Tibial artery (tissue), 4 donors: ENCODE measurements around the gene FANCE.
A peak's percentile ranks its signal among the peaks of the same experiment; 100 is the strongest.

Experiments used
- DNase-seq, 2 donors: peaks; one replicate each; pipeline ENCODE4 v3.0.0-alpha.2; 2019
- H3K27ac ChIP-seq, 2 donors: fragments of 200-600 bp; sonication (generic) in 1 of 2; 1 replicate in 1 of 2; 2 replicates in 1 of 2; pipeline ENCODE4 v1.5.1; 2018 to 2019; ENCODE audit warnings: mild to moderate bottlenecking in 1 of 2
- H3K27me3 ChIP-seq, 2 donors: fragments of 200-600 bp; sonication (generic) in 1 of 2; one replicate each; pipeline versions ENCODE4 v1.5.1 to v1.6.0; 2016 to 2019
- H3K36me3 ChIP-seq, 3 donors: fragments of 200-600 bp; sonication (generic) in 2 of 3; one replicate each; pipeline ENCODE4 v1.5.1; 2016 to 2019; ENCODE audit warnings: mild to moderate bottlenecking in 2 of 3
- H3K4me1 ChIP-seq, 4 donors: fragments of 200-600 bp; sonication (generic) in 2 of 4; 1 replicate in 3 of 4; 2 replicates in 1 of 4; pipeline ENCODE4 v1.5.1; 2016 to 2019
- H3K4me3 ChIP-seq, 2 donors: fragments of 200-600 bp; sonication (generic) in 1 of 2; 1 replicate in 1 of 2; 2 replicates in 1 of 2; pipeline ENCODE4 v1.5.1; 2018 to 2019; ENCODE audit warnings: mild to moderate bottlenecking in 2 of 2
- H3K9me3 ChIP-seq, 3 donors: fragments of 200-600 bp; sonication (generic) in 1 of 3; one replicate each; pipeline ENCODE4 v1.5.1; 2016 to 2019
- intact Hi-C: fragments of 100-400 bp; cut with DNase I; formaldehyde crosslinking; loops from one replicate; pipeline ENCODE4 v1.15.0; 2023; ENCODE audit warnings: low total_unique reads
- TF ChIP-seq, protein P1 (sequence below), 2 experiments: fragments of 200-600 bp in 1 of 2; fragments of 450-650 bp in 1 of 2; IDR thresholded peaks; one replicate each; pipeline ENCODE4 v1.5.1; 2017 to 2019; ENCODE audit warnings: antibody characterized with exemption in 2 of 2, mild to moderate bottlenecking in 1 of 2, moderate library complexity in 1 of 2

The FANCE gene

DNA sequence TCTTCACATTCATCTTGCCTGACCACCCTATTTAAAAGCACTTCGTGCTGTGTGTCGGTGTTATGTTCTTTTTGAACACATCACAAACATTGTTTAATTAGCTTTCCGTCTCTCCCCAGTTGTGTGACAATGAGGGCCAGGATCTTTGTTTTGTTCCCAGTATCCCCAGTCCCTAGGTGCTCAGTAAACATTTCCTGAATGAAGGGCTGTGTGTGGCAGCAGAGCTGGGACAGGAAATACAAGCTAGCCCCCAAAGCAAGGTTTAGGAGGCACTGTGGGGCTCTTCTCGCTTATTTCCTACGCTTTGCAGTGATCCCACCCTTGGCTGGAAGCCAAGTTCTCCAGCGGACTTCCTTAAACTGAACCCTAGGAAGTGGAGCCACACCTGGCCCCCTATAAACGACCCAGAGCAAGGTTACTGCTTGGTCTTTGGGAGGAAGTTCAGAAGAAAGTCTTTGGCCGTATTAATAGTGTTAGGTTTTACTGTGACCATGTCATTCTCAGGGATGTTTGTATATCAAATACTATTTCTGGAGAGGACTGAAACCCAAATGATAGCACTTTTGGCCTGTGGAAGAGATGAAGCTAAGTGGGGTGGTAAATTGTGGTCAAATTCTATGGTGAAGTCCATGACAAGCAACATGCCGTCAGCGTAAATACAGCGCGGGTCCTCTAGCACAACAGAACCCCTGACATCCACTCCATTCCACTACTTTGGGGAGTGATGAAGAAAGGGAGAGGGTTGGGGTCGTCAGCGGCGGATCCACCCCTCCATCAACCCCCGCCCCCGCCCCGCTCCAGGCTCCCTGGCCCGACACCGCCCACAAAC is 570 bp upstream of the FANCE start:
- H3K4me1 ChIP-seq = peaks cover 4 to 41% (median 26%) of the 10 kb centered on the region in 4 donors
- TF ChIP-seq, protein P1, sequence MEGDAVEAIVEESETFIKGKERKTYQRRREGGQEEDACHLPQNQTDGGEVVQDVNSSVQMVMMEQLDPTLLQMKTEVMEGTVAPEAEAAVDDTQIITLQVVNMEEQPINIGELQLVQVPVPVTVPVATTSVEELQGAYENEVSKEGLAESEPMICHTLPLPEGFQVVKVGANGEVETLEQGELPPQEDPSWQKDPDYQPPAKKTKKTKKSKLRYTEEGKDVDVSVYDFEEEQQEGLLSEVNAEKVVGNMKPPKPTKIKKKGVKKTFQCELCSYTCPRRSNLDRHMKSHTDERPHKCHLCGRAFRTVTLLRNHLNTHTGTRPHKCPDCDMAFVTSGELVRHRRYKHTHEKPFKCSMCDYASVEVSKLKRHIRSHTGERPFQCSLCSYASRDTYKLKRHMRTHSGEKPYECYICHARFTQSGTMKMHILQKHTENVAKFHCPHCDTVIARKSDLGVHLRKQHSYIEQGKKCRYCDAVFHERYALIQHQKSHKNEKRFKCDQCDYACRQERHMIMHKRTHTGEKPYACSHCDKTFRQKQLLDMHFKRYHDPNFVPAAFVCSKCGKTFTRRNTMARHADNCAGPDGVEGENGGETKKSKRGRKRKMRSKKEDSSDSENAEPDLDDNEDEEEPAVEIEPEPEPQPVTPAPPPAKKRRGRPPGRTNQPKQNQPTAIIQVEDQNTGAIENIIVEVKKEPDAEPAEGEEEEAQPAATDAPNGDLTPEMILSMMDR (IDR thresholded peaks at IDR 0.05) = no peak
- no peak for DNase-seq
- intact Hi-C loops = no loop called here
- H3K4me3 ChIP-seq = peak overlapping the region; percentile 61 to 62
- H3K36me3 ChIP-seq = peaks cover 0 to 12% (median 6%) of the 10 kb centered on the region in 3 donors
- no peaks in the 10 kb centered on the region for H3K9me3 ChIP-seq
- peak overlapping the region; percentile 64 to 77 for H3K27ac ChIP-seq
- no peaks in the 10 kb centered on the region for H3K27me3 ChIP-seq

DNA sequence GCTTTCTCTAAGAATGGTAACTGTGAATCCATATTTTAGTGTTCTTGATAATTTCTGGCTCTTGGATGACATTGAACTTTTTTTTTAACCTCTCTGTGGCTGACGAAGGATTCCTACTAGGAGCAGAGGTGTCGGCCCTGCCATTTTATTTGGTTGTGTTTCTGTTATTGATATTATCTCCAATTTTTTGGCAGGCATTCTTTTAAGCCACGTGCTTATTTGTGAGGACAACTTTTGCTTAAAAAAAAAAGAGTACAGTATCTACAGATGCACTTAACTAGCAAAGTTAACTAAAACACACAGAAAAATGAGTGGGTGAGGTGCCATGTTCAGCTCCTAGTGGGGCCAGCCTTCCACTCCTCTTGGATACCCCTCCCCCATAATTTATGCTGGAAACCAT is 1.1 kb downstream of the FANCE start:
- DNase-seq = no peak
- Histone ChIP-seq H3K4me1 (peaks cover 4 to 41% (median 26%) of the 10 kb centered on the region in 4 donors), H3K4me3 (peak overlapping the region; percentile 61 to 62), H3K27ac (peak overlapping the region; percentile 64 to 77), H3K36me3 (peaks cover 10 to 28% (median 22%) of the 10 kb centered on the region in 3 donors), H3K27me3 (no peaks in the 10 kb centered on the region), H3K9me3 (no peaks in the 10 kb centered on the region)
- TF ChIP-seq, protein P1 (IDR thresholded peaks at IDR 0.05) = no peak
- intact Hi-C loops = no loop called here

DNA sequence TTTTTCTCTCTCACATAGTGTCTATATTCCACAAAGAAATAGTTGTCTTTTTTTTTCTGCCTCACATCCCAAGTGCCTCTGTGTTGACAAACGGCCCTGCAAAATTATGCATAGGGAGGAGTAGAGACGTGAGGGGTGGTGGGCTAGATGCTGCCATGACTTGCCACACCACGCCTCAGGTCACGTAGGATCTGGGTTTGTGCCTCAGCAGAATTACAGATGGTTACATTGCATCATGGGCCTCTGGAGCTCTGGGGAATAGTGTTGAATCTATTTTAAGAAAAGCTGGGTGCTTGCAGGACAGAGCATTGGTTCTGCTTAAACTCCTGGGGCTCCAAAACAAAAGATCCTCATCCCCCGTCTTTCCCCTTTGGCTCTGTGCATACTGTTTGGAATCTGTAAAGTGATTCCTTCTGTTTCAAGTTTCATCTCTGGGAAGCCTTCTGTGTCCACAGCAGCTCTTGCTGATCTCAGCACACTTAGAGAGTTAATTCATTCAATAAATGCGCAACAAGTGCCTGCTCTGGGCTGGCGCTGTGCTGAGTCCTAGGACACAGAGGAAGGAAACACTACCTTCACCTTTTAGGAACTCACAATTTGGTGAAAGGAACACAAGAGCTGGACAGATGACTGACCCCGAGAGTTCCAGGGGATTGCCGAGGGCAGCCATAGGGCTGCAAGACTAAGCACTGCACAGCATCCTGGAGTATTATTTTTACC is 2.4 kb downstream of the FANCE start:
- TF ChIP-seq, protein P1 (IDR thresholded peaks at IDR 0.05) = no peak

DNA sequence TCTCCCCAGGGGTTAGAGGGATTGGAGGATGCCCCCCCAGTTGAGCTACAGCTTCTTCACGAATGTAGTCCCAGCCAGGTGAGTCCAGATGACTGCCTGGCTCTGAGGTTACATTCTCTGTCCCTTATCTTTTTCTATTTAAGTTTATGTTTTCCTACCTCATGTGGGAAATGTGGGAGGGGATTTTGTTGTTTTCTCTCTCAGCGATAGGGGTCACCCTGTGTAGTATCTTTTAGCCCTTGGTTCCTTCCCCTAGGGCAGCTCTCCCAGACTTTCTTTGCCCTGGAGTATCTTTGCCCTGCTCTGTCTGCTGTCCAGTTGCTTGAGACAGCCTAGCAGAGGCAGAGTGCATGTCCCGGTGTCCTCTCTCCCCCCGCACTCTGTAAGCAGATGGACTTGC is 5.8 kb downstream of the FANCE start:
- Histone ChIP-seq H3K27me3 (no peaks in the 10 kb centered on the region), H3K27ac (no peak overlapping the region), H3K36me3 (peaks cover 34 to 75% (median 41%) of the 10 kb centered on the region in 3 donors), H3K4me3 (no peak overlapping the region), H3K9me3 (no peaks in the 10 kb centered on the region), H3K4me1 (peaks cover 0 to 31% (median 20%) of the 10 kb centered on the region in 4 donors)
- TF ChIP-seq, protein P1 (IDR thresholded peaks at IDR 0.05) = no peak
- DNase-seq = no peak
- intact Hi-C loops = no loop called here

More for the DNA sequence above, 2.4 kb downstream of the FANCE start:
- H3K27ac ChIP-seq = peak overlapping the region; percentile 64 to 77
- intact Hi-C loops = no loop called here
- H3K4me3 ChIP-seq = peak overlapping the region; percentile 18 to 62
- H3K27me3 ChIP-seq = no peaks in the 10 kb centered on the region
- no peaks in the 10 kb centered on the region for H3K9me3 ChIP-seq
- H3K36me3 ChIP-seq = peaks cover 20 to 42% (median 31%) of the 10 kb centered on the region in 3 donors
- H3K4me1 ChIP-seq = peaks cover 4 to 41% (median 26%) of the 10 kb centered on the region in 4 donors
- peak in 1 of 2 donors; percentile 79 for DNase-seq

DNA sequence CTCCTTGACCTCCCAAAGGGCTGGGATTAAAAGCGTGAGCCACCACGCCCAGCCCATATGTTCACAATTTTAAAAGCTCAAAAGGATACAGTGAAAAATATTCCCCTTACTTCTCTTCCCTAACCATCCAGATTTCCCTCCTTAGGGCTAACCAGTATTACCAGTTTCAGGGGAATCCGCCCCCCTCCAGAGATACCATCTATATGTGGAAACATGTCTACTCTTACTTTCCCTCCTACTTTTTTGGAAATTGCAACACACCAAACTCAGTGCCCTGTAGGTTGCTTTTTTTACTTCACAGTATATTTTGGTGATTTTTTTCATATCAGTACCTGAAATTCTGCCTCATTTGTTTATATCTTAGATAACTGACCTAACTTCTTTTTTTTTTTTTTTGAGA is 9.1 kb downstream of the FANCE start:
- Histone ChIP-seq H3K36me3 (peaks cover 34 to 98% (median 41%) of the 10 kb centered on the region in 3 donors), H3K27ac (no peak overlapping the region), H3K27me3 (no peaks in the 10 kb centered on the region), H3K4me3 (no peak overlapping the region), H3K4me1 (no peaks in the 10 kb centered on the region), H3K9me3 (no peaks in the 10 kb centered on the region)
- intact Hi-C loops = no loop called here
- DNase-seq = no peak
- TF ChIP-seq, protein P1 (IDR thresholded peaks at IDR 0.05) = no peak
